ENCODE data around the gene AKIP1.
A peak's percentile ranks its signal among the peaks of the same experiment; 100 is the strongest.

The AKIP1 gene

GRCh38 chr11:8910649-8911026, 351 bp upstream of the AKIP1 start:
- peaks cover 23 to 30% of the 10 kb centered on the region in 2 experiments for H3K4me1 ChIP-seq (ENCODE audit: control insufficient read depth in 1 of 2, insufficient read depth in 1 of 2, low read depth in 1 of 2, low read length in 1 of 2)
- peaks cover 62% of the 10 kb centered on the region for H3K27me3 ChIP-seq
- no peaks in the 10 kb centered on the region for H3K9me3 ChIP-seq
- H3K27ac ChIP-seq, result no peak overlapping the region
- no peak for TF ChIP-seq CTCF (IDR thresholded peaks at IDR 0.05)
- peak overlapping the region; percentile 57 to 69 for H3K4me3 ChIP-seq (ENCODE audit: low read depth in 1 of 2, low read length in 1 of 2)
- H3K36me3 ChIP-seq, result no peaks in the 10 kb centered on the region

GRCh38 chr11:8913961-8914660, 3.1 kb downstream of the AKIP1 start:
- no peaks in the 10 kb centered on the region for H3K9me3 ChIP-seq
- no peak for TF ChIP-seq CTCF (IDR thresholded peaks at IDR 0.05)
- peaks cover 29% of the 10 kb centered on the region for H3K27me3 ChIP-seq
- no peak overlapping the region for H3K27ac ChIP-seq
- H3K4me1 ChIP-seq (ENCODE audit: control insufficient read depth in 1 of 2, insufficient read depth in 1 of 2, low read depth in 1 of 2, low read length in 1 of 2), result peaks cover 23 to 30% of the 10 kb centered on the region in 2 experiments
- H3K36me3 ChIP-seq, result peaks cover 9% of the 10 kb centered on the region
- H3K4me3 ChIP-seq (ENCODE audit: low read depth in 1 of 2, low read length in 1 of 2), result no peak overlapping the region

- Histone ChIP-seq H3K9me3 (no peaks in the 10 kb centered on the region), H3K4me1 (ENCODE audit: control insufficient read depth in 1 of 2, insufficient read depth in 1 of 2, low read depth in 1 of 2, low read length in 1 of 2) (peaks cover 23 to 30% of the 10 kb centered on the region in 2 experiments), H3K27me3 (peaks cover 23% of the 10 kb centered on the region), H3K4me3 (ENCODE audit: low read depth in 1 of 2, low read length in 1 of 2) (no peak overlapping the region), H3K27ac (no peak overlapping the region), H3K36me3 (peaks cover 13% of the 10 kb centered on the region)
- TF ChIP-seq CTCF (IDR thresholded peaks at IDR 0.05), result no peak
Measured at GRCh38 chr11:8914661-8915018, 3.7 kb downstream of the AKIP1 start.

- TF ChIP-seq CTCF (IDR thresholded peaks at IDR 0.05), result no peak
- Histone ChIP-seq H3K9me3 (no peaks in the 10 kb centered on the region), H3K4me3 (ENCODE audit: low read depth in 1 of 2, low read length in 1 of 2) (no peak overlapping the region), H3K4me1 (ENCODE audit: control insufficient read depth in 1 of 2, insufficient read depth in 1 of 2, low read depth in 1 of 2, low read length in 1 of 2) (peaks cover 7 to 10% of the 10 kb centered on the region in 2 experiments), H3K27me3 (no peaks in the 10 kb centered on the region), H3K27ac (no peak overlapping the region), H3K36me3 (peaks cover 30% of the 10 kb centered on the region)
Measured at GRCh38 chr11:8917157-8917825, 6.3 kb downstream of the AKIP1 start.

- H3K27ac ChIP-seq, result no peak overlapping the region
- no peak overlapping the region for H3K4me3 ChIP-seq (ENCODE audit: low read depth in 1 of 2, low read length in 1 of 2)
- no peaks in the 10 kb centered on the region for H3K27me3 ChIP-seq
- H3K4me1 ChIP-seq (ENCODE audit: control insufficient read depth in 1 of 2, insufficient read depth in 1 of 2, low read depth in 1 of 2, low read length in 1 of 2), result no peaks in the 10 kb centered on the region
- H3K36me3 ChIP-seq, result peaks cover 35% of the 10 kb centered on the region
- H3K9me3 ChIP-seq, result no peaks in the 10 kb centered on the region
- no peak for TF ChIP-seq CTCF (IDR thresholded peaks at IDR 0.05)
Measured at GRCh38 chr11:8922691-8923090, 11.7 kb downstream of the AKIP1 start.
